Neural cell (in vitro differentiated cells): Measurements from ENCODE around the gene CLDN6. TPM values are rescaled to one million over a fixed set of nuclear protein-coding genes. Genes with fewer than 3 reads are reported as not detected.

Experiments
- H2AFZ ChIP-seq: fragments of 200-600, 300-800 bp; sonication (generic), shearing (Covaris generic); 2 replicates; pipeline ENCODE4 v1.6.0; 2014; ENCODE audit warnings: low read depth, mild to moderate bottlenecking, antibody characterized with exemption, low read length, moderate library complexity
- H3F3A ChIP-seq: fragments of 200-600 bp; shearing (Covaris generic); 2 replicates; pipeline ENCODE4 v1.6.1; 2016; ENCODE audit warnings: mild to moderate bottlenecking, moderate library complexity, mixed read lengths, antibody characterized with exemption, low read length; ENCODE audit not compliant: insufficient read depth, poor library complexity, severe bottlenecking
- H3K27ac ChIP-seq: fragments of 200-600, 300-800 bp; sonication (generic), shearing (Covaris generic); 2 replicates; pipeline ENCODE4 v1.5.1; 2014; ENCODE audit warnings: mild to moderate bottlenecking, low read length, moderate library complexity
- H3K27me3 ChIP-seq: fragments of 300-800, 200-600 bp; sonication (generic), shearing (Covaris generic); 2 replicates; pipeline ENCODE4 v1.6.0; 2014; ENCODE audit warnings: mild to moderate bottlenecking, low read depth, low read length, moderate library complexity; ENCODE audit not compliant: insufficient read depth
- H3K36me3 ChIP-seq: fragments of 300-800, 200-600 bp; sonication (generic), shearing (Covaris generic); 2 replicates; pipeline ENCODE4 v1.5.1; 2014; ENCODE audit warnings: mild to moderate bottlenecking, antibody characterized with exemption, low read length, moderate library complexity; ENCODE audit not compliant: insufficient read depth
- H3K4me2 ChIP-seq: fragments of 300-800, 200-600 bp; sonication (generic), shearing (Covaris generic); 2 replicates; pipeline ENCODE4 v1.6.0; 2014; ENCODE audit warnings: mild to moderate bottlenecking, low read length
- H3K4me3 ChIP-seq: fragments of 300-800, 200-600 bp; sonication (generic), shearing (Covaris generic); 2 replicates; pipeline ENCODE4 v1.5.1; 2014; ENCODE audit warnings: mild to moderate bottlenecking, low read length, moderate library complexity
- H3K79me2 ChIP-seq: fragments of 200-600 bp; shearing (Covaris generic); replicated peaks from 2 replicates; pipeline ENCODE4 v1.6.0; 2014; ENCODE audit warnings: mild to moderate bottlenecking, low read length, moderate library complexity; ENCODE audit not compliant: insufficient read depth
- H3K9ac ChIP-seq: fragments of 300-800, 200-600 bp; sonication (generic), shearing (Covaris generic); 2 replicates; pipeline ENCODE4 v1.6.1; 2016; ENCODE audit warnings: mild to moderate bottlenecking, low read length, mixed read lengths
- H3K9me2 ChIP-seq: fragments of 200-600 bp; shearing (Covaris generic); 2 replicates; pipeline ENCODE4 v1.6.1; 2016; ENCODE audit warnings: mild to moderate bottlenecking, low read length, mixed read lengths; ENCODE audit not compliant: insufficient read depth
- H3K9me3 ChIP-seq: fragments of 200-600, 300-800 bp; sonication (generic), shearing (Covaris generic); 2 replicates; pipeline ENCODE4 v1.6.1; 2016; ENCODE audit warnings: mild to moderate bottlenecking, mixed run types, low read length, moderate library complexity, mixed read lengths
- H4K20me1 ChIP-seq: fragments of 200-600 bp; shearing (Covaris generic); 2 replicates; pipeline ENCODE4 v1.6.1; 2016; ENCODE audit warnings: mild to moderate bottlenecking, mixed run types; ENCODE audit not compliant: insufficient read depth
- EP300 ChIP-seq: fragments of 450-650 bp; conservative IDR thresholded peaks from 2 replicates; pipeline ENCODE4 v1.6.1; 2014; ENCODE audit warnings: antibody characterized with exemption, mild to moderate bottlenecking, moderate library complexity; ENCODE audit not compliant: poor library complexity, severe bottlenecking
- EZH2 ChIP-seq: fragments of 200-600, 300-800 bp; shearing (Covaris generic), sonication (generic); IDR thresholded peaks from 2 replicates; pipeline ENCODE4 v1.6.1; 2014; ENCODE audit warnings: antibody characterized with exemption, low read length, borderline replicate concordance, mild to moderate bottlenecking; ENCODE audit not compliant: insufficient read depth, poor library complexity, severe bottlenecking
- MXI1 ChIP-seq: fragments of 450-650 bp; conservative IDR thresholded peaks from 2 replicates; pipeline ENCODE4 v1.6.1; 2014; ENCODE audit warnings: antibody characterized with exemption, mild to moderate bottlenecking; ENCODE audit not compliant: poor library complexity, severe bottlenecking
- POLR2AphosphoS5 ChIP-seq: IDR thresholded peaks from 2 replicates; pipeline ENCODE4 v1.6.1; 2012
- RAD21 ChIP-seq: fragments of 450-650 bp; conservative IDR thresholded peaks from 2 replicates; pipeline ENCODE4 v1.6.1; 2014; ENCODE audit warnings: antibody characterized with exemption, mild to moderate bottlenecking, moderate library complexity
- REST ChIP-seq: IDR thresholded peaks from 2 replicates; pipeline ENCODE4 v1.6.1; 2012; ENCODE audit warnings: borderline replicate concordance
- SMC3 ChIP-seq: fragments of 450-650 bp; conservative IDR thresholded peaks from 2 replicates; pipeline ENCODE4 v1.6.1; 2014; ENCODE audit warnings: antibody characterized with exemption, mild to moderate bottlenecking, moderate library complexity; ENCODE audit not compliant: poor library complexity
- TAF1 ChIP-seq: IDR thresholded peaks from 2 replicates; pipeline ENCODE4 v1.6.1; 2012; ENCODE audit warnings: low read depth
- polyA plus RNA-seq: library from polyadenylated mRNA; depleted of rRNA; stranded (reverse); fragments of >200 nt; gene quantifications from 2 replicates; pipeline ENCODE4 v1.2.3, GENCODE V29; 2014
- TF ChIP-seq, protein P1 (sequence below): fragments of 450-650 bp; IDR thresholded peaks from 2 replicates; pipeline ENCODE4 v1.5.1; 2014; ENCODE audit warnings: antibody characterized with exemption, mild to moderate bottlenecking, moderate library complexity; ENCODE audit not compliant: poor library complexity, severe bottlenecking

The CLDN6 gene
- polyA plus RNA-seq, 1 donor from 2014 or later: not detected

GRCh38 chr16:2967721-2968161 lies 50.2 kb downstream of the CLDN6 start:
- H3F3A ChIP-seq: no peaks in the 10 kb centered on the region
- no peaks in the 10 kb centered on the region for H3K9me3 ChIP-seq
- no peak overlapping the region for H3K9ac ChIP-seq
- H3K36me3 ChIP-seq: no peaks in the 10 kb centered on the region
- no peaks in the 10 kb centered on the region for H3K79me2 ChIP-seq
- no peak overlapping the region for H3K4me3 ChIP-seq
- H3K27me3 ChIP-seq: peaks cover 55% of the 10 kb centered on the region
- H2AFZ ChIP-seq: no peak overlapping the region
- no peaks in the 10 kb centered on the region for H3K9me2 ChIP-seq
- H4K20me1 ChIP-seq: no peaks in the 10 kb centered on the region
- no peak overlapping the region for H3K27ac ChIP-seq
- TF ChIP-seq REST (no peak), SMC3 (no peak)
- no peak overlapping the region for H3K4me2 ChIP-seq

DNA sequence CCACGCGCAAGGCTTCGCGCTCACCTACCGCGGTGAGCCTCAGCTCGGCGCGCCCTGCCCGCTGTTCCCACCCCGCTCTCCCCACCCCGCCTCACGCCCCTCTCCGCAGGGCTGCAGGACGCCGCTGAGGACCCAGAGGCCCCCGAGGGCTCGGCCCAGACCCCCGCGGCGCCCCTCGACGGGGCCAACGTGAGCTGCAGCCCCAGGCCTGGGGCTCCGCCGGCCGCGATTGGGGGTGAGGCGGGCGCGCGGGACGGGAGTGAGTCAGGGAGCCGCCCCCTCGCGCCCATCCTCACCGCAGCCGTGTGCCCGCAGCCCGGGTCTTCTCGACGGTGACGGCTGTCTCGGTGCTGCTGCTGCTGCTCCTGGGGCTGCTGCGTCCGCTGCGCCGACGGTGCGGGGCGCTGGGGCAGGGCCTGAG lies 50.8 kb downstream of the CLDN6 start:
- Histone ChIP-seq H3K4me3 (no peak overlapping the region), H3K36me3 (no peaks in the 10 kb centered on the region), H3K9ac (no peak overlapping the region), H3K9me3 (no peaks in the 10 kb centered on the region), H3K4me2 (no peak overlapping the region), H3K9me2 (no peaks in the 10 kb centered on the region), H3K79me2 (no peaks in the 10 kb centered on the region), H3F3A (no peaks in the 10 kb centered on the region), H3K27me3 (peaks cover 57% of the 10 kb centered on the region), H2AFZ (no peak overlapping the region), H3K27ac (no peak overlapping the region), H4K20me1 (no peaks in the 10 kb centered on the region)
- TF ChIP-seq, protein P1, sequence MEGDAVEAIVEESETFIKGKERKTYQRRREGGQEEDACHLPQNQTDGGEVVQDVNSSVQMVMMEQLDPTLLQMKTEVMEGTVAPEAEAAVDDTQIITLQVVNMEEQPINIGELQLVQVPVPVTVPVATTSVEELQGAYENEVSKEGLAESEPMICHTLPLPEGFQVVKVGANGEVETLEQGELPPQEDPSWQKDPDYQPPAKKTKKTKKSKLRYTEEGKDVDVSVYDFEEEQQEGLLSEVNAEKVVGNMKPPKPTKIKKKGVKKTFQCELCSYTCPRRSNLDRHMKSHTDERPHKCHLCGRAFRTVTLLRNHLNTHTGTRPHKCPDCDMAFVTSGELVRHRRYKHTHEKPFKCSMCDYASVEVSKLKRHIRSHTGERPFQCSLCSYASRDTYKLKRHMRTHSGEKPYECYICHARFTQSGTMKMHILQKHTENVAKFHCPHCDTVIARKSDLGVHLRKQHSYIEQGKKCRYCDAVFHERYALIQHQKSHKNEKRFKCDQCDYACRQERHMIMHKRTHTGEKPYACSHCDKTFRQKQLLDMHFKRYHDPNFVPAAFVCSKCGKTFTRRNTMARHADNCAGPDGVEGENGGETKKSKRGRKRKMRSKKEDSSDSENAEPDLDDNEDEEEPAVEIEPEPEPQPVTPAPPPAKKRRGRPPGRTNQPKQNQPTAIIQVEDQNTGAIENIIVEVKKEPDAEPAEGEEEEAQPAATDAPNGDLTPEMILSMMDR: no peak
- TF ChIP-seq EP300 (no peak), SMC3 (no peak), MXI1 (no peak), RAD21 (no peak), POLR2AphosphoS5 (no peak), EZH2 (no peak), TAF1 (no peak), REST (no peak)
